H9 (cell line): Measurements from ENCODE around the gene CDHR5. TPM values are rescaled to one million over a fixed set of nuclear protein-coding genes. Genes with fewer than 3 reads are reported as not detected.
A peak's percentile ranks its signal among the peaks of the same experiment; 100 is the strongest.

Experiments used
- DNase-seq: peaks from one replicate; pipeline ENCODE4 v3.0.0-alpha.2; 2017
- H2AFZ ChIP-seq: one replicate; pipeline ENCODE4 v1.6.1; 2013; ENCODE audit warnings: mild to moderate bottlenecking, low read length, control low read depth, moderate library complexity
- H2AK5ac ChIP-seq: 2 replicates; pipeline ENCODE4 v1.6.1; 2013; ENCODE audit warnings: low read length, control low read depth, mixed read lengths; ENCODE audit not compliant: insufficient read length
- H2BK120ac ChIP-seq: one replicate; pipeline ENCODE4 v1.6.1; 2013; ENCODE audit warnings: low read depth, mild to moderate bottlenecking, low read length, control low read depth, inconsistent platforms; ENCODE audit not compliant: poor library complexity, severe bottlenecking
- H2BK12ac ChIP-seq: 2 replicates; pipeline ENCODE4 v1.6.1; 2013; ENCODE audit warnings: low read length, control low read depth, mixed read lengths, low read depth; ENCODE audit not compliant: insufficient read length
- H2BK15ac ChIP-seq: 2 replicates; pipeline ENCODE4 v1.6.1; 2013; ENCODE audit warnings: low read depth, low read length, control low read depth
- H2BK20ac ChIP-seq: one replicate; pipeline ENCODE4 v1.6.1; 2013; ENCODE audit warnings: low read depth, mild to moderate bottlenecking, low read length, control low read depth, inconsistent platforms; ENCODE audit not compliant: poor library complexity, severe bottlenecking
- H2BK5ac ChIP-seq: 2 replicates; pipeline ENCODE4 v1.6.1; 2013; ENCODE audit warnings: low read length, control low read depth, mixed read lengths; ENCODE audit not compliant: insufficient read length
- H3K14ac ChIP-seq: 2 replicates; pipeline ENCODE4 v1.6.1; 2013; ENCODE audit warnings: low read length, control low read depth; ENCODE audit not compliant: insufficient read depth
- H3K18ac ChIP-seq: 2 replicates; pipeline ENCODE4 v1.6.1; 2013; ENCODE audit warnings: low read depth, mild to moderate bottlenecking, mixed read lengths, low read length, control low read depth; ENCODE audit not compliant: insufficient read length
- H3K23ac ChIP-seq: 2 replicates; pipeline ENCODE4 v1.6.1; 2013; ENCODE audit warnings: low read length, control low read depth, mixed read lengths, low read depth; ENCODE audit not compliant: insufficient read length
- H3K23me2 ChIP-seq: 2 replicates; pipeline ENCODE4 v1.6.1; 2013; ENCODE audit warnings: low read depth, mild to moderate bottlenecking, mixed read lengths, low read length, control low read depth; ENCODE audit not compliant: insufficient read length, poor library complexity, severe bottlenecking
- H3K27ac ChIP-seq: 2 replicates; pipeline ENCODE4 v1.5.1; 2013; ENCODE audit warnings: low read length, control low read depth, mixed read lengths, low read depth; ENCODE audit not compliant: insufficient read length
- H3K27me3 ChIP-seq: 2 replicates; pipeline ENCODE4 v1.6.1; 2013; ENCODE audit warnings: low read length, control low read depth, inconsistent platforms; ENCODE audit not compliant: insufficient read depth
- H3K4ac ChIP-seq: 2 replicates; pipeline ENCODE4 v1.6.1; 2013; ENCODE audit warnings: low read depth, mild to moderate bottlenecking, control low read depth, inconsistent platforms, low read length, moderate library complexity
- H3K4me1 ChIP-seq: 2 replicates; pipeline ENCODE4 v1.6.1; 2013; ENCODE audit warnings: low read length, control low read depth, inconsistent platforms; ENCODE audit not compliant: insufficient read depth
- H3K4me2 ChIP-seq: 2 replicates; pipeline ENCODE4 v1.6.1; 2013; ENCODE audit warnings: low read length, control low read depth, mixed read lengths; ENCODE audit not compliant: insufficient read length, insufficient read depth
- H3K56ac ChIP-seq: 2 replicates; pipeline ENCODE4 v1.6.1; 2013; ENCODE audit warnings: low read depth, mild to moderate bottlenecking, mixed read lengths, low read length, control low read depth; ENCODE audit not compliant: insufficient read length
- H3K79me1 ChIP-seq: 2 replicates; pipeline ENCODE4 v1.6.1; 2013; ENCODE audit warnings: low read depth, mild to moderate bottlenecking, moderate library complexity, low read length, control low read depth, inconsistent platforms; ENCODE audit not compliant: insufficient read depth, poor library complexity, severe bottlenecking
- H3K79me2 ChIP-seq: 2 replicates; pipeline ENCODE4 v1.6.1; 2013; ENCODE audit warnings: low read length, control low read depth, inconsistent platforms; ENCODE audit not compliant: insufficient read depth
- H3K9ac ChIP-seq: 2 replicates; pipeline ENCODE4 v1.6.1; 2013; ENCODE audit warnings: low read length, control low read depth, mixed read lengths; ENCODE audit not compliant: insufficient read length; ENCODE audit errors: extremely low read depth
- H3K9me3 ChIP-seq: one replicate; pipeline ENCODE4 v1.6.1; 2013; ENCODE audit warnings: low read depth, low read length, inconsistent platforms; ENCODE audit not compliant: control insufficient read depth
- H3T11ph ChIP-seq: one replicate; pipeline ENCODE4 v1.6.1; 2013; ENCODE audit warnings: mild to moderate bottlenecking, low read length, control low read depth, inconsistent platforms
- H4K20me1 ChIP-seq: one replicate; pipeline ENCODE4 v1.6.1; 2013; ENCODE audit not compliant: control insufficient read depth, insufficient read length, insufficient read depth
- H4K5ac ChIP-seq: 2 replicates; pipeline ENCODE4 v1.6.1; 2013; ENCODE audit warnings: low read depth, mild to moderate bottlenecking, mixed read lengths, low read length, control low read depth; ENCODE audit not compliant: insufficient read length
- H4K8ac ChIP-seq: replicated peaks from 2 replicates; pipeline ENCODE4 v1.6.1; 2013; ENCODE audit warnings: low read length, control low read depth, mixed read lengths, low read depth; ENCODE audit not compliant: insufficient read length
- H4K91ac ChIP-seq: 2 replicates; pipeline ENCODE4 v1.6.1; 2013; ENCODE audit warnings: low read depth, mild to moderate bottlenecking, moderate library complexity, mixed read lengths, low read length, control low read depth; ENCODE audit not compliant: insufficient read length
- H3K27ac Mint-ChIP-seq, 3 experiments: 2 replicates in 2 of 3; 3 replicates in 1 of 3; pipeline ENCODE4 v1.8.0; 2020 to 2021; ENCODE audit warnings: mixed read lengths in 3 of 3, mild to moderate bottlenecking in 1 of 3, moderate library complexity in 1 of 3
- H3K27me3 Mint-ChIP-seq: 2 replicates; pipeline ENCODE4 v1.8.0; 2021; ENCODE audit warnings: low read depth, mild to moderate bottlenecking, moderate library complexity, mixed read lengths
- H3K36me3 Mint-ChIP-seq, 3 experiments: 2 replicates in 2 of 3; 3 replicates in 1 of 3; pipeline ENCODE4 v1.8.0; 2020 to 2021; ENCODE audit warnings: low read depth in 3 of 3, mixed read lengths in 3 of 3; ENCODE audit not compliant: insufficient read depth in 1 of 3
- H3K4me1 Mint-ChIP-seq, 2 experiments: 2 replicates each; pipeline ENCODE4 v1.8.0; 2020; ENCODE audit warnings: mixed read lengths in 2 of 2
- H3K4me3 Mint-ChIP-seq, 2 experiments: 2 replicates in 1 of 2; 3 replicates in 1 of 2; pipeline ENCODE4 v1.8.0; 2020 to 2021; ENCODE audit warnings: mild to moderate bottlenecking in 2 of 2, mixed read lengths in 2 of 2, moderate library complexity in 1 of 2
- H3K9me3 Mint-ChIP-seq, 2 experiments: 2 replicates in 1 of 2; 3 replicates in 1 of 2; pipeline ENCODE4 v1.8.0; 2020; ENCODE audit warnings: mild to moderate bottlenecking in 2 of 2, mixed read lengths in 2 of 2, moderate library complexity in 1 of 2
- WGBS: extraction: QIAGEN DNeasy Blood & Tissue Kit; methylation state at CpG from one replicate; pipeline ENCODE4 v1.1.7; 2013; ENCODE audit warnings: missing lambda C conversion rate, low lambda C conversion rate, mixed read lengths; ENCODE audit not compliant: insufficient read length; ENCODE audit errors: extremely low coverage; 5-methylcytosine and 5-hydroxymethylcytosine counted together
- total RNA-seq: library from RNA; stranded (reverse); gene quantifications from 2 replicates; pipeline ENCODE4 v1.2.1, GENCODE V29; 2021
- TF ChIP-seq, protein P1 (sequence below): fragments of 200-600 bp; sonication (generic); conservative IDR thresholded peaks from 3 replicates; pipeline ENCODE4 v1.8.0; 2021; ENCODE audit warnings: antibody characterized with exemption, mild to moderate bottlenecking

Gene CDHR5
- total RNA-seq, 1 experiment from 2014 or later = not detected

DNA sequence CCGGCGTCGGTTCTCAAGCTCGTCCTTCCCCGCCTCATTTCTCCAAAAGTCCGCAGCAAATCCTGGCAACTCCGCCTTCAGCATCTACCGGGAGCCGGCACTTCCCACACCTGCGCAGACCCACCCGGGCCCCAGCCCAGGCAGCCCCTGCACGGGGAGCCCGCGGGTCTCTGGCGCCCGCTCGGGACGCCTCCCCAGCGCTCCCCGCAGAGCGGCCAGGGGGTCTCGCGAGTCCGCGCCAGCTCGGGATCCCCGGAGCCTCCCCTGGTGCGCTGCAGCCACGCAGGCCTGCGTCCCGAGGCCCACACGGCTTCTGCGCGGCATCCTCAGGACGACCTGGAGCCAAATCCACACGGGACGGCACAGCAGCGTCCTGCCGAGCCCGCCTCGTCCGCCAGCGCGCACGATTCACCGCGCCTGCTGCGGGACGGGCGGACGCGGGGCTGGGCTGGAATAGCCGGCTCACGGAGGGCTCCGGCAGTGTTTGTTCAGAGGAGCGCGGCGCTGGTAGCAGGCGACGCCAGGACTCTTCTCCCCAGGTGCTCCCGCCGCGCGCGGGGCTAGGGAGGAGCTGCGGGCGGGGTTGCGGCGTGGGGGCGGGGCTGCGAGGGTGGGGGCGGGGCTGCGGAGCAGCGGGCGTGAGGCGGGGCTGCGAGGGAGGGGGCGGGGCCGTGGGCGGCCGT, 49.3 kb downstream of the CDHR5 start:
- no peak overlapping the region for H3K23ac ChIP-seq
- no peak overlapping the region for H4K5ac ChIP-seq
- no peak overlapping the region for H2BK120ac ChIP-seq
- TF ChIP-seq, protein P1, sequence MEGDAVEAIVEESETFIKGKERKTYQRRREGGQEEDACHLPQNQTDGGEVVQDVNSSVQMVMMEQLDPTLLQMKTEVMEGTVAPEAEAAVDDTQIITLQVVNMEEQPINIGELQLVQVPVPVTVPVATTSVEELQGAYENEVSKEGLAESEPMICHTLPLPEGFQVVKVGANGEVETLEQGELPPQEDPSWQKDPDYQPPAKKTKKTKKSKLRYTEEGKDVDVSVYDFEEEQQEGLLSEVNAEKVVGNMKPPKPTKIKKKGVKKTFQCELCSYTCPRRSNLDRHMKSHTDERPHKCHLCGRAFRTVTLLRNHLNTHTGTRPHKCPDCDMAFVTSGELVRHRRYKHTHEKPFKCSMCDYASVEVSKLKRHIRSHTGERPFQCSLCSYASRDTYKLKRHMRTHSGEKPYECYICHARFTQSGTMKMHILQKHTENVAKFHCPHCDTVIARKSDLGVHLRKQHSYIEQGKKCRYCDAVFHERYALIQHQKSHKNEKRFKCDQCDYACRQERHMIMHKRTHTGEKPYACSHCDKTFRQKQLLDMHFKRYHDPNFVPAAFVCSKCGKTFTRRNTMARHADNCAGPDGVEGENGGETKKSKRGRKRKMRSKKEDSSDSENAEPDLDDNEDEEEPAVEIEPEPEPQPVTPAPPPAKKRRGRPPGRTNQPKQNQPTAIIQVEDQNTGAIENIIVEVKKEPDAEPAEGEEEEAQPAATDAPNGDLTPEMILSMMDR = no peak
- no peaks in the 10 kb centered on the region for H3K9me3 ChIP-seq
- H3K23me2 ChIP-seq = peaks cover 16% of the 10 kb centered on the region
- no CpG with 5 or more reads among the region's 81 CpGs for WGBS
- H3K18ac ChIP-seq = no peak overlapping the region
- no peak overlapping the region for H2BK15ac ChIP-seq
- H2BK5ac ChIP-seq = no peak overlapping the region
- Mint-ChIP-seq H3K4me1 (peaks cover 32 to 37% of the 10 kb centered on the region in 2 experiments), H3K9me3 (no peaks in the 10 kb centered on the region), H3K27ac (peak overlapping the region in 1 of 3 experiments; percentile 57; a peak in 1 of 7 replicates), H3K4me3 (peak overlapping the region; percentile 79 to 92), H3K36me3 (peaks cover 0 to 9% (median 3%) of the 10 kb centered on the region in 3 experiments; a peak in 4 of 7 replicates), H3K27me3 (peaks cover 14% of the 10 kb centered on the region)
- no peak overlapping the region for H2AK5ac ChIP-seq
- no peak overlapping the region for H3T11ph ChIP-seq
- DNase-seq = no peak
- peaks cover 37% of the 10 kb centered on the region; the same call in 1 of the 2 replicates for H3K79me2 ChIP-seq
- H3K9ac ChIP-seq = no peak overlapping the region
- no peaks in the 10 kb centered on the region for H4K20me1 ChIP-seq
- H3K56ac ChIP-seq = no peak overlapping the region
- H3K79me1 ChIP-seq = peaks cover 10% of the 10 kb centered on the region
- no peak overlapping the region for H2AFZ ChIP-seq
- H2BK20ac ChIP-seq = no peak overlapping the region
- no peak overlapping the region for H3K4ac ChIP-seq
- no peak overlapping the region for H4K91ac ChIP-seq
- H3K4me1 ChIP-seq = no peaks in the 10 kb centered on the region
- peak overlapping the region; percentile 70 for H3K4me2 ChIP-seq
- peak overlapping the region; percentile 83; the same call in 1 of the 2 replicates for H3K14ac ChIP-seq
- H3K27me3 ChIP-seq = no peaks in the 10 kb centered on the region; the same call in 1 of the 2 replicates
- no peak overlapping the region for H2BK12ac ChIP-seq
- H4K8ac ChIP-seq = no peak overlapping the region
- no peak overlapping the region for H3K27ac ChIP-seq
